GM10266 (cell line): ENCODE measurements around the gene NFIA.
A peak's percentile ranks its signal among the peaks of the same experiment; 100 is the strongest.

ENCODE experiments used
- DNase-seq: peaks from one replicate; pipeline ENCODE4 v3.0.0; 2012; ENCODE audit errors: extremely low spot score
- CTCF ChIP-seq: IDR thresholded peaks from 2 replicates; pipeline ENCODE4 v1.5.1; 2012; ENCODE audit warnings: mild to moderate bottlenecking, low read depth; ENCODE audit not compliant: control insufficient read depth, insufficient read depth; ENCODE audit errors: missing control alignments

The NFIA gene

GRCh38 chr1:61077676-61078541 lies 4.5 kb upstream of the NFIA start:
- DNase-seq = peak; percentile 75
- TF ChIP-seq CTCF = no peak

GRCh38 chr1:61078618-61079295 lies 3.6 kb upstream of the NFIA start:
- TF ChIP-seq CTCF = no peak
- DNase-seq = no peak

- TF ChIP-seq CTCF = no peak
- no peak for DNase-seq
These were observed 3.0 kb upstream of the NFIA start for GRCh38 chr1:61079296-61079897.

GRCh38 chr1:61079898-61080336 lies 2.4 kb upstream of the NFIA start:
- no peak for TF ChIP-seq CTCF
- DNase-seq = no peak

GRCh38 chr1:61080413-61081143 lies 1.8 kb upstream of the NFIA start:
- TF ChIP-seq CTCF = no peak
- DNase-seq = no peak

GRCh38 chr1:61081144-61081685 lies 1.1 kb upstream of the NFIA start:
- TF ChIP-seq CTCF = no peak
- DNase-seq = no peak
